HG03103 (cell line): Measurements from ENCODE around the gene PNPLA1.
"Not testable (repeated sequence)": the region's sequence is repeated elsewhere in the genome, so short reads cannot be mapped to it uniquely, and the experiment has no call there.

ENCODE experiments used
- ATAC-seq: cut with Tn5 transposase; IDR thresholded peaks from one replicate; pipeline ENCODE4 v1.9.1; 2021; ENCODE audit warnings: low read depth; ENCODE audit not compliant: unreplicated experiment

Gene PNPLA1

DNA sequence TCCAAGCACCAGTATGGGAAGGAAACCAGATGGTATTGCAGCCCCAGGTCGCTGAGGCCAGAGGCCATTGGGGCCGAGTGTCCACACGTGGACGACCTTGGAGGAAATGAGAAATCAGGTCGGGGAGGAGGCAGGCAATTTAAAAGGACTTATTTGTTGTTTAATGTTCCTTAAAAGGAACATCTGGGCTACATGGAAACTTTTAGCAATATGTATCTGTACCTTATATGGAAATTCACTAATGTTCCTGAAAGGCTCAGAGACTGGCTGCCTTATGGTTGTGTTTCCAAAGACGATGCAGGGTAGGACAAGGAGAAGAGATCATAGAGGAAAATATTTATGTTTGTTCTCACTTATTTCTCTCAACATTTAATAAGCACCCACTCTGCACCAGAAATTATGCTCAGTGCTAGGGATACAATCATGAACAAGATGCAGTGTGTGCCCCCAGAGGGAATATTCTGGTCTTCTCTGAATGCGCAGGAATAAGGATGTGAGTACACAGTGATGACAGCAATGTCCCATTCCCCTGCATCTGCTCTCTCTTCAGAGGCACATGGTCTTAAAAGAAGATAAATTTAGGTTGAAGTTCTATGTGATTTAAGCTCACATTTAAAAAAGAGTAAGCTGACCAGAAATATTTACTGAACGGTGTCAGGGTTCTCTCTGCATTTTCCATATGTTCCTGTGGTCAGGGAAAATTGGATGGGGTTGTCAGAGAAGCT, 63.5 kb downstream of the PNPLA1 start:
- ATAC-seq: no peak

DNA sequence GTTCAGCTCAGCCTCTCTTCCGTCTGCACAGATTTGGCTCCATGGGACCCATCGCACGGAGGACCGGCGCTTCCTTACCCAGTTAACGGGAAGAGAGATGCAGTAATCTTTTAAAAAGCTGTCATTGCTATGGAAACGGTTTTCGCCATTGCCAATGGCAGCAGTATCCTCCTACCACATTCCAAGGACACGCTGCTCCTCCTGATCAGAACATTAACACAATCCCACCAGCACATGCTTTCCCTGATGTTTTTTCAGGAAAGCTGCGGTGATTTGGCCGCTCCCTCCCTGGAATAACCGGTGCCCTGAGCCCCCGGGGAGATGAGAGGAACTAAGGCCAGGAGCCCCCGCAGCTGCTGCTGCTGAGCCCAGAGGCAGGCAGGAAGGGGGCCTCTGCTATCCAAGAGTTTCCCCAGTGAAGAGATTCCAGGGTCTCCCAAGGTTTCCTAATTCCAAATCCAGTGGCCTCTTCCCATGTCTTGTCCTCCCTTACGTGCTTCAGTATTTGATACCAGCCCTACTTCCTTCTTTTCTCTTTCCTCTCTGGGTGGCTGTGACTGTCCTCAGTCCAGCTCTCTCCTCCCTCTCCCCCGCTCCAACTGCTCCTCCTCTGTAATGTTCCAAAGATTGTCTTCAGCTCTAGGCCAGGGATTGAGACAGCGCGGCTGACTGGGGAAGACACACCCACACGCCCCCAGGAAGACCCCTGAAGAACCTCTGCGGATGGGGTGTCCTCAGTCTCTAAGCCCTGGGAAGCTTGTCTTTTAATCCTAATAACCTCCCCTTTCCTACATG, 64.3 kb downstream of the PNPLA1 start:
- ATAC-seq: no peak

- no peak for ATAC-seq
Measured at GRCh38 chr6:36334832-36335459, 65.1 kb downstream of the PNPLA1 start.

GRCh38 chr6:36335465-36336207, 65.8 kb downstream of the PNPLA1 start:
- ATAC-seq: no peak

DNA sequence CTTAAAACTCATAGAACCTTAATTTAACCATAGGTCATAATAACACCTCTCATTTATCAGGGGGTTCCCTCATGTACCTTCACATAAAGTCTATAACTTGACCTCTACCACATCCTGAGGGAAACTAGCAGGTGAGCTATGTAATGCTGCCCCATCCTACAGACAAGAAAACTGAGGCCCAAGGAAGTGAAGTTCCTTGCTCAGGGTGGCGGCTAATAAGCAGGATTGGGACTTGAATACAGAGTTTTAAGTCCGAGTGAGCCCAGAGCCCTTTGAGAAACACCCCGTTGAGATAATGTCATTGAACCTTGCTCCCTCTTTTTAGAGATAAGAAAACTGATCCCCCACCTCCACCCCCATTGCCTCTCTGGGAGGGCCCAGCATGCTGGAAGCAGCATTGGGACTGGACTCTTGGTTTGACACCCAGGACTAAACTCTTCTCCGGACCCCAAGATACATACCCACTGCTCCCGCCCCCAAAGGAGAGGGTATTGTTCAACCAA, 66.4 kb downstream of the PNPLA1 start:
- ATAC-seq: no peak

GRCh38 chr6:36336779-36337241, 67.0 kb downstream of the PNPLA1 start, which contains the start of gene BNIP5:
BNIP5 (minus strand) TSS chr6:36336888; CDS start chr6:36330690, 6,198 bp downstream.
- no peak for ATAC-seq

DNA sequence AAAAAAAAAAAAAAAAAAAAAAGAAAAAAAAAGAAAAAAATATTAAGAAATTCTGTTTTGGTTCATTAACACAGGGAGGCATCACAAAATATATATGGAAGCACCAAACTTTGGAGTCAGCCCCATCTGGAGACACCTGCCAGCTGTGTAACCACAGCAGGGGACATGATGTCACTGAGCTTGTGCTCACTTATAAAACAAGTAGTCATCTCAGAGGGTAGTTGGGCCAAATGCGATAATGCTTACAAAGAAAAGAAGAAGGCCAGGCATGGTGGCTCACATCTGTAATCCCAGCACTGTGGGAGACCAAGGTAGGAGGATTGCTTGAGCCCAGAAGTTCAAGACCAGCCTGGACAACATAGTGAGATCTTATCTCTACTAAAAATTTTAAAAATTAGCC, 68.0 kb downstream of the PNPLA1 start:
- no peak for ATAC-seq

DNA sequence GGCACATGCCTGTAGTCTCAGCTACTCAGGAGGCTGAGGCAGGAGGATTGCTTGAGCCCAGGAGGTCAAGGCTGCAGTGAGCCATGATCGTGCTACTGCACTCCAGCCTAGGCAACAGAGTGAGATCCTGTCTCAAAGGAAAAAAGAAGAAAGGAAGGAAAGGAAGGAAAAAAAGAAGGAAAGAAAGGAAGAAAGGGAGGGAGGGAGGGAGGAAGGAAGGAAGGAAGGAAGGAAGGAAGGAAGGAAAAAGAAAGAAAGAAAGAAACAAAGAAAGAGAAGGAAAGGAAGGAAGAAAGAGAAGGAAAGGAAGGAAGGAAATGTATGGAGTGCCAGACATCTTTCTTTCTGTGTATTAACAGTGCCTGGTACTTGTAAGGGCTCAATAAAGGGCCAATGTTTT, 68.4 kb downstream of the PNPLA1 start:
- not testable (repeated sequence) for ATAC-seq

- ATAC-seq: no peak
Measured at GRCh38 chr6:36339146-36339545, 69.3 kb downstream of the PNPLA1 start.

DNA sequence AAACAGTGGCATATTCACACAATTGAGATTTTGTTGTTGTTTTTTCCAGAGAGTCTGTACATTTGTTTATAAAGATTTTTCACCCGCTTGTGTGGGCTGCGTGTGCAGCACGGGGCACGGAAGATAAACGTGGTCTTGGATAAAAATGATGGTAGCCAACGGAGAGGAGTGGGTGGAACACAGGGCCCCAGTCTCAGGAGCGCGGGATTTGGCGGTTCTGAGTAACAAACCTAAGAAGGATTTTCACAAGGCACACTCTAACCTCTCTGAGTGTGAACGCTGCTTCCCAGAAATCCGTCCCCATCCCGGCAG, 70.4 kb downstream of the PNPLA1 start:
- no peak for ATAC-seq

DNA sequence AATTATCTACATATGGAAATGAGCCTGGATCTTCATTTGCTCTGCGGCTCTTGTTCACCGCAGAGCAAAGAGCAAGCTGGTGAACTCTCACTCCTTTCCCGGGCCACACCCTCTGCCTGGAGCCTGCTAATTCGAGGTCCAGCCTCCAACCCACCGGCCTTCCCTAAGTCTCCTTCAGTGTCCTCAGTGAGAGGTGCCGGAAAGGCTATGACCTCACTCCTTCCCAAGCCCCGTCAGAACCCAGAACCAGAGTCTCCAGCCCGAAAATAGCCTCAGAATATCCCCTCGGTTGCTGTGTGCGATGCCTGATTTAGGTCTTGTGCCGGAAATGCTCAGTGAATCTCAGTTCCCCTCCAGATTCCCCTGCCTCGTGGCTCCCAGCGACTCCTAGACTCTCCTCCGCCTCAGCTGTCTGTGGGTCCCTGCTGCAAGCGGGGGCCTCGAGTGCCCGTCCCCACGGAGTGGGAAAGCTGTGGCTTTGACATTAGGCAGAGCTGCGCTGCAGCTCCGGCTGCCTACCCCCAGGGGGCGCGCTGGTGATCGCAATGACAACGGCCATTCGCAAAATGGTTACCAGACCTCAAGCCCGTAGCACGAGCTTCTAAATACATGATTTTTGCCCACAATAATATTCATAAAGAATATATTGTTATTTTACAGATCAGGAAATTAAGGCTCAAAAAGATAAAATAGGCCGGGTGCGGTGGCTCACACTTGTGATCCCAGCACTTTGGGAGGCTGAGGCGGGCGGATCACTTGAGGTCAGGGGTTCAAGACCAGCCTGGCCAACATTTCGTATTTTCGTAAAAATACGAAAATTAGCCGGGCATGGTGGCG, 71.0 kb downstream of the PNPLA1 start:
- ATAC-seq: no peak

- no peak for ATAC-seq
Measured at GRCh38 chr6:36343109-36343680, 73.3 kb downstream of the PNPLA1 start.

DNA sequence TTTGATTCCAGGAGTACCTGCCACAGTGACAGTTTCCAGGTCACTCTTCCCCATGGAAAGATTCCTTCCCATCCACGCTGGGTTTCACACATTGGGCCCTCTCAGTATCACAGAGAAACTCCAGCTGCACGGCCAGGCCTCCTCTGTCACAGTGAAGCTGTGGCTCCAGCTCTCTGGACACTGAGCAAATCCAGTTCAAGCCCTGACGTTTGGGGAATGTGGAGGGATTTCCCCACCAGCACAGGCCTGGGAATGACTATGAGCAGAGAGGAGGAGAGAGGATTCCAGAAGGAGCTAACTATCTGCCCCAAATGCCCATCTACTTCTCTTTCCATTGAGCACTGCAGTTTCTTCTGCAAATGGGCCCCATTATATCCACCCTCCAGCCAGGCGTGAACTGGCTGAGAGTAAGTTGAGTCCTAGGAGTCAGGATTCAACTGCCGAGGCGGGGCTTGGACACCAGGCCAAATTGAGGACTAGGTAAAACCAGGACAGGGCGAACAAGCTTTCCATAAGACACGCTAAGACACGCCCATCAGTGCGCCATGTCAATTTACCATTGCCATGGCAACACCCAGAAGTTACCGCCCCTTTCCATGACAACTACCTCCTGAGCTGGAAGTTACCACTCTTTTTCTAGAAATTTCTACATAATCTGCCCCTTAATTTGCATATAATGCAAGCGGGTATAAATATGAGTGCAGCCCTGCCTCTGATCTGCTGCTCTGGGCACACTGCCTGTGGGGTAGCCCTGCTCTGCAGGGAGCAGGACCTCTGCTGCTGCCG, 76.0 kb downstream of the PNPLA1 start:
- ATAC-seq: no peak

- ATAC-seq: no peak
Measured at GRCh38 chr6:36346486-36347273, 76.8 kb downstream of the PNPLA1 start.

DNA sequence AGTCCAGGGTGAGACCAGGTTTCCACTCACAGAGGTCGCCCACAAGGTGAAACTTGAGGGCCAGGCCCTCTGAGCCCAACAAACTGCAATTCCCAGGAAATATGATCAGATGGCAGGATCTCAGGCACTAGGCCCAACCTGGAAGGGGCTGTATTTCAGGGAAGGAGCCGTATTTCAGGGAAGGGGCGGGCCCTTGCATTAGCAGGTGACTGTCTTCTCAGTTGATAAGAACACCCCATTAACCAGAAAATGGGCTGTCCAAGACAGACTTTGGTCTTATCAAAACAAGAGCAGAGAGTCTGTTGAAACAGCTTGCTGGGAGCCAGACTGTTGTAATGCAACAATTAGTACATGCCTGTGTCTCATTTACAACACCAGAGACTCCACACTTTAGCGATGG, 77.8 kb downstream of the PNPLA1 start:
- ATAC-seq: no peak

- ATAC-seq: no peak
Measured at GRCh38 chr6:36349240-36349639, 79.4 kb downstream of the PNPLA1 start.

DNA sequence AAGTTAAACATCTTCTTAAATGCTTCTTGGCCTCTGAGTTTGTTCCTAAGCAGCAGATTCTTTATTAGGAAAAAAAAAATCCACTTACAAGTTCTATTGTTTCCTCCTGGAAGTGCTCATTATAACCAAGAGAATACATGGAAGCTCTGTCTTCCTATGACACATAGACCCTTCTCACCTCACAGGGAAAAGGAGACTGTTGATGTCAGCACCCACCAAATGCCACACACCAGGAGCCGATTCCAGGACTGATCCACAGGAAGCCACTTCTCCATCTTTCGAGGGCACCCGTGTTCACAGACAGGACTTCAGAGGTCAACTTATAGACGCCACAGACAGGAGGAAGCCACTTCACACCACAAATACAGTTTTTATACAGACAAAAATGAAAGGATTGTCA, 80.2 kb downstream of the PNPLA1 start:
- ATAC-seq: no peak
